ENCODE measurements around the gene PIGK. TPM values are rescaled to one million over a fixed set of nuclear protein-coding genes. Genes with fewer than 3 reads are reported as not detected.

The PIGK gene
- total RNA-seq, 1 donor from 2014 or later = 32.7 TPM

Small RNAs within 50 kb of the gene (small RNA-seq; reads per million reads assigned to genes)
- gene MIR7156 (ENCODE audit: low replicate concordance) = not detected

Other genes with a start within 250 kb of the PIGK start
- 4.8 TPM for gene AK5, start 62.6 kb upstream of the PIGK start, total RNA-seq